H9 (cell line): ENCODE data around the gene KCNE1. TPM values are rescaled to one million over a fixed set of nuclear protein-coding genes. Genes with fewer than 3 reads are reported as not detected.

Experiments
- DNase-seq: peaks from one replicate; pipeline ENCODE4 v3.0.0-alpha.2; 2017
- H2AFZ ChIP-seq: one replicate; pipeline ENCODE4 v1.6.1; 2013; ENCODE audit warnings: mild to moderate bottlenecking, low read length, control low read depth, moderate library complexity
- H2AK5ac ChIP-seq: 2 replicates; pipeline ENCODE4 v1.6.1; 2013; ENCODE audit warnings: low read length, control low read depth, mixed read lengths; ENCODE audit not compliant: insufficient read length
- H2BK120ac ChIP-seq: one replicate; pipeline ENCODE4 v1.6.1; 2013; ENCODE audit warnings: low read depth, mild to moderate bottlenecking, low read length, control low read depth, inconsistent platforms; ENCODE audit not compliant: poor library complexity, severe bottlenecking
- H2BK12ac ChIP-seq: 2 replicates; pipeline ENCODE4 v1.6.1; 2013; ENCODE audit warnings: low read length, control low read depth, mixed read lengths, low read depth; ENCODE audit not compliant: insufficient read length
- H2BK15ac ChIP-seq: 2 replicates; pipeline ENCODE4 v1.6.1; 2013; ENCODE audit warnings: low read depth, low read length, control low read depth
- H2BK20ac ChIP-seq: one replicate; pipeline ENCODE4 v1.6.1; 2013; ENCODE audit warnings: low read depth, mild to moderate bottlenecking, low read length, control low read depth, inconsistent platforms; ENCODE audit not compliant: poor library complexity, severe bottlenecking
- H2BK5ac ChIP-seq: 2 replicates; pipeline ENCODE4 v1.6.1; 2013; ENCODE audit warnings: low read length, control low read depth, mixed read lengths; ENCODE audit not compliant: insufficient read length
- H3K14ac ChIP-seq: 2 replicates; pipeline ENCODE4 v1.6.1; 2013; ENCODE audit warnings: low read length, control low read depth; ENCODE audit not compliant: insufficient read depth
- H3K18ac ChIP-seq: 2 replicates; pipeline ENCODE4 v1.6.1; 2013; ENCODE audit warnings: low read depth, mild to moderate bottlenecking, mixed read lengths, low read length, control low read depth; ENCODE audit not compliant: insufficient read length
- H3K23ac ChIP-seq: 2 replicates; pipeline ENCODE4 v1.6.1; 2013; ENCODE audit warnings: low read length, control low read depth, mixed read lengths, low read depth; ENCODE audit not compliant: insufficient read length
- H3K23me2 ChIP-seq: 2 replicates; pipeline ENCODE4 v1.6.1; 2013; ENCODE audit warnings: low read depth, mild to moderate bottlenecking, mixed read lengths, low read length, control low read depth; ENCODE audit not compliant: insufficient read length, poor library complexity, severe bottlenecking
- H3K27ac ChIP-seq: 2 replicates; pipeline ENCODE4 v1.5.1; 2013; ENCODE audit warnings: low read length, control low read depth, mixed read lengths, low read depth; ENCODE audit not compliant: insufficient read length
- H3K27me3 ChIP-seq: 2 replicates; pipeline ENCODE4 v1.6.1; 2013; ENCODE audit warnings: low read length, control low read depth, inconsistent platforms; ENCODE audit not compliant: insufficient read depth
- H3K4ac ChIP-seq: 2 replicates; pipeline ENCODE4 v1.6.1; 2013; ENCODE audit warnings: low read depth, mild to moderate bottlenecking, control low read depth, inconsistent platforms, low read length, moderate library complexity
- H3K4me1 ChIP-seq: 2 replicates; pipeline ENCODE4 v1.6.1; 2013; ENCODE audit warnings: low read length, control low read depth, inconsistent platforms; ENCODE audit not compliant: insufficient read depth
- H3K4me2 ChIP-seq: 2 replicates; pipeline ENCODE4 v1.6.1; 2013; ENCODE audit warnings: low read length, control low read depth, mixed read lengths; ENCODE audit not compliant: insufficient read length, insufficient read depth
- H3K56ac ChIP-seq: 2 replicates; pipeline ENCODE4 v1.6.1; 2013; ENCODE audit warnings: low read depth, mild to moderate bottlenecking, mixed read lengths, low read length, control low read depth; ENCODE audit not compliant: insufficient read length
- H3K79me1 ChIP-seq: 2 replicates; pipeline ENCODE4 v1.6.1; 2013; ENCODE audit warnings: low read depth, mild to moderate bottlenecking, moderate library complexity, low read length, control low read depth, inconsistent platforms; ENCODE audit not compliant: insufficient read depth, poor library complexity, severe bottlenecking
- H3K79me2 ChIP-seq: 2 replicates; pipeline ENCODE4 v1.6.1; 2013; ENCODE audit warnings: low read length, control low read depth, inconsistent platforms; ENCODE audit not compliant: insufficient read depth
- H3K9ac ChIP-seq: 2 replicates; pipeline ENCODE4 v1.6.1; 2013; ENCODE audit warnings: low read length, control low read depth, mixed read lengths; ENCODE audit not compliant: insufficient read length; ENCODE audit errors: extremely low read depth
- H3K9me3 ChIP-seq: one replicate; pipeline ENCODE4 v1.6.1; 2013; ENCODE audit warnings: low read depth, low read length, inconsistent platforms; ENCODE audit not compliant: control insufficient read depth
- H3T11ph ChIP-seq: one replicate; pipeline ENCODE4 v1.6.1; 2013; ENCODE audit warnings: mild to moderate bottlenecking, low read length, control low read depth, inconsistent platforms
- H4K20me1 ChIP-seq: one replicate; pipeline ENCODE4 v1.6.1; 2013; ENCODE audit not compliant: control insufficient read depth, insufficient read length, insufficient read depth
- H4K5ac ChIP-seq: 2 replicates; pipeline ENCODE4 v1.6.1; 2013; ENCODE audit warnings: low read depth, mild to moderate bottlenecking, mixed read lengths, low read length, control low read depth; ENCODE audit not compliant: insufficient read length
- H4K8ac ChIP-seq: replicated peaks from 2 replicates; pipeline ENCODE4 v1.6.1; 2013; ENCODE audit warnings: low read length, control low read depth, mixed read lengths, low read depth; ENCODE audit not compliant: insufficient read length
- H4K91ac ChIP-seq: 2 replicates; pipeline ENCODE4 v1.6.1; 2013; ENCODE audit warnings: low read depth, mild to moderate bottlenecking, moderate library complexity, mixed read lengths, low read length, control low read depth; ENCODE audit not compliant: insufficient read length
- H3K27ac Mint-ChIP-seq, 3 experiments: 2 replicates in 2 of 3; 3 replicates in 1 of 3; pipeline ENCODE4 v1.8.0; 2020 to 2021; ENCODE audit warnings: mixed read lengths in 3 of 3, mild to moderate bottlenecking in 1 of 3, moderate library complexity in 1 of 3
- H3K27me3 Mint-ChIP-seq: 2 replicates; pipeline ENCODE4 v1.8.0; 2021; ENCODE audit warnings: low read depth, mild to moderate bottlenecking, moderate library complexity, mixed read lengths
- H3K36me3 Mint-ChIP-seq, 3 experiments: 2 replicates in 2 of 3; 3 replicates in 1 of 3; pipeline ENCODE4 v1.8.0; 2020 to 2021; ENCODE audit warnings: low read depth in 3 of 3, mixed read lengths in 3 of 3; ENCODE audit not compliant: insufficient read depth in 1 of 3
- H3K4me1 Mint-ChIP-seq, 2 experiments: 2 replicates each; pipeline ENCODE4 v1.8.0; 2020; ENCODE audit warnings: mixed read lengths in 2 of 2
- H3K4me3 Mint-ChIP-seq, 2 experiments: 2 replicates in 1 of 2; 3 replicates in 1 of 2; pipeline ENCODE4 v1.8.0; 2020 to 2021; ENCODE audit warnings: mild to moderate bottlenecking in 2 of 2, mixed read lengths in 2 of 2, moderate library complexity in 1 of 2
- H3K9me3 Mint-ChIP-seq, 2 experiments: 2 replicates in 1 of 2; 3 replicates in 1 of 2; pipeline ENCODE4 v1.8.0; 2020; ENCODE audit warnings: mild to moderate bottlenecking in 2 of 2, mixed read lengths in 2 of 2, moderate library complexity in 1 of 2
- WGBS: extraction: QIAGEN DNeasy Blood & Tissue Kit; methylation state at CpG from one replicate; pipeline ENCODE4 v1.1.7; 2013; ENCODE audit warnings: missing lambda C conversion rate, low lambda C conversion rate, mixed read lengths; ENCODE audit not compliant: insufficient read length; ENCODE audit errors: extremely low coverage; 5-methylcytosine and 5-hydroxymethylcytosine counted together
- total RNA-seq: library from RNA; stranded (reverse); gene quantifications from 2 replicates; pipeline ENCODE4 v1.2.1, GENCODE V29; 2021
- TF ChIP-seq, protein P1 (sequence below): fragments of 200-600 bp; sonication (generic); conservative IDR thresholded peaks from 3 replicates; pipeline ENCODE4 v1.8.0; 2021; ENCODE audit warnings: antibody characterized with exemption, mild to moderate bottlenecking

The KCNE1 gene
- total RNA-seq, 1 experiment from 2014 or later, result 0.28 TPM

DNA sequence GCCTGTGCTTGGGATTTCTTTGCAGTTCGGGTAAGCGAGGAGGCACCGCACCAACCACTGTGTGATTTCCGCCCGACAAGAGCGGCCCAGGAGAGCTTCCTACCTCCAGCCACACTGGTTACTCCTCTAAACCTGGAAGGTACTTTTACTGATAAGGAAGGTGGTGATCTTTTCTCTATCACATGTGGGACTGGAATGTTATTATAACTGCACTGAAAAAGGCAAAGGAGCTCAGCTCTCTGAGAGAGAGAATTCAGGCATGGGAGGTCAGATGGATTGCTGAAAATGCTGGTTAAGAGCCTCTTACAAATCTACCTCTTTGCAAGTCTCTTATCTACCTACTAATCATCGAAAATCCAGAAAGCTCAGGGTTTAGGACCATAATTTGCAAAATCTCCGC, 7.7 kb upstream of the KCNE1 start:
- H2BK5ac ChIP-seq, result no peak overlapping the region
- H3K23ac ChIP-seq, result no peak overlapping the region
- no peaks in the 10 kb centered on the region for H3K9me3 ChIP-seq
- no peaks in the 10 kb centered on the region for H3K36me3 Mint-ChIP-seq
- no peak overlapping the region for H2BK20ac ChIP-seq
- no peak overlapping the region for H3K9ac ChIP-seq
- TF ChIP-seq, protein P1, sequence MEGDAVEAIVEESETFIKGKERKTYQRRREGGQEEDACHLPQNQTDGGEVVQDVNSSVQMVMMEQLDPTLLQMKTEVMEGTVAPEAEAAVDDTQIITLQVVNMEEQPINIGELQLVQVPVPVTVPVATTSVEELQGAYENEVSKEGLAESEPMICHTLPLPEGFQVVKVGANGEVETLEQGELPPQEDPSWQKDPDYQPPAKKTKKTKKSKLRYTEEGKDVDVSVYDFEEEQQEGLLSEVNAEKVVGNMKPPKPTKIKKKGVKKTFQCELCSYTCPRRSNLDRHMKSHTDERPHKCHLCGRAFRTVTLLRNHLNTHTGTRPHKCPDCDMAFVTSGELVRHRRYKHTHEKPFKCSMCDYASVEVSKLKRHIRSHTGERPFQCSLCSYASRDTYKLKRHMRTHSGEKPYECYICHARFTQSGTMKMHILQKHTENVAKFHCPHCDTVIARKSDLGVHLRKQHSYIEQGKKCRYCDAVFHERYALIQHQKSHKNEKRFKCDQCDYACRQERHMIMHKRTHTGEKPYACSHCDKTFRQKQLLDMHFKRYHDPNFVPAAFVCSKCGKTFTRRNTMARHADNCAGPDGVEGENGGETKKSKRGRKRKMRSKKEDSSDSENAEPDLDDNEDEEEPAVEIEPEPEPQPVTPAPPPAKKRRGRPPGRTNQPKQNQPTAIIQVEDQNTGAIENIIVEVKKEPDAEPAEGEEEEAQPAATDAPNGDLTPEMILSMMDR, result no peak
- no peak overlapping the region for H2BK15ac ChIP-seq
- no peak overlapping the region for H3K27ac ChIP-seq
- H3K4me3 Mint-ChIP-seq, result no peak overlapping the region
- no peaks in the 10 kb centered on the region for H4K20me1 ChIP-seq
- no peak overlapping the region for H3K14ac ChIP-seq
- H3K18ac ChIP-seq, result no peak overlapping the region
- WGBS, result no CpG with 5 or more reads among the region's 8 CpGs
- H3K79me2 ChIP-seq, result no peaks in the 10 kb centered on the region
- H3K4me2 ChIP-seq, result no peak overlapping the region
- no peak overlapping the region for H3K4ac ChIP-seq
- no peak overlapping the region for H4K91ac ChIP-seq
- H3K27ac Mint-ChIP-seq, result no peak overlapping the region; a peak in 1 of 7 replicates
- H3K79me1 ChIP-seq, result no peaks in the 10 kb centered on the region
- H2AFZ ChIP-seq, result no peak overlapping the region
- no peaks in the 10 kb centered on the region; a peak in 1 of 5 replicates for H3K9me3 Mint-ChIP-seq
- no peaks in the 10 kb centered on the region for H3K27me3 ChIP-seq
- H3K27me3 Mint-ChIP-seq, result no peaks in the 10 kb centered on the region; the same call in 1 of the 2 replicates
- no peak overlapping the region for H2BK12ac ChIP-seq
- no peak overlapping the region for H4K5ac ChIP-seq
- DNase-seq, result no peak
- H2BK120ac ChIP-seq, result no peak overlapping the region
- no peak overlapping the region for H3T11ph ChIP-seq
- no peaks in the 10 kb centered on the region for H3K23me2 ChIP-seq
- H4K8ac ChIP-seq, result no peak overlapping the region
- H2AK5ac ChIP-seq, result no peak overlapping the region
- peaks cover 4% of the 10 kb centered on the region for H3K4me1 ChIP-seq
- peaks cover 46 to 55% of the 10 kb centered on the region in 2 experiments for H3K4me1 Mint-ChIP-seq
- no peak overlapping the region for H3K56ac ChIP-seq
